ENCODE results near the gene NTSR2.

Gene NTSR2

GRCh38 chr2:11698009-11698922 is 28.3 kb upstream of the NTSR2 start:
- no peak for DNase-seq

GRCh38 chr2:11697103-11697871 is 27.3 kb upstream of the NTSR2 start:
- DNase-seq, result no peak

DNA sequence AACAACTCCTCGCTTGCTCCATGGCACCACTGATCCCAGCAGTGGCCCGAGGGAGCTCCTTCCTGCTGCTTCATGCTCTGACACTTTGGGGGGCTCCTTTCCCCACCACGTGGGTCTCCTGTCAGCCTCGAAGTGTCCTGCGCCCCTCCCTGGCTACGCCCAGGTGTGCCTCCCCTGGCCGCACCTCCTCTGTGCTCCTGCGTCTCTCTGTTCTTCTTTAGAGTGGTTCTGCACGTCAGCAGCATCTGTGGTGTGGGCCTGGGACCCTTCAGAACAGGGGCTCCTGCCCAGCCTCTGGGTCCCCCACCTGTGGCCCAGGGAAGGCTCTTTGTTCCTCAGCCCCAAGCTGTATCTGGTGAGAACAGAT is 26.7 kb upstream of the NTSR2 start:
- DNase-seq, result no peak

DNA sequence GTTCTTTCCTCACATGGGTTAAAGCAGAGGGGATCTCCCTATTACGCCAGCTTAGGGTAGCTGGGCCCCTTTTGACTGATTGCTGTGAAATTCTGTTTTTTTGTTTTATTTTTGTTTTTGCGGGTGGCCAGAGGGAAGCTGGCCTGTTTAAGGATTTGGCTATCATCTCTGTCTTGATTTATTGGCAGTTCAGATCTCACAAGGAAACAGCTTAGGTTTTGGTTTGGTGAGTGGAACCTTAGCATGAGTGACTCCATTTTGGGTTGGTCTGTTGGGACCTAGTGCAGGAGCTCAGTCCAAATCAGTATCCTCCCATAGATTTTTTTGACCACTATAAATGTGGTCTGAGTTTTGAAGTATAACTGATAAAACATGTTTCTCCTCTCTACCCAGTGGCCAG is 25.6 kb upstream of the NTSR2 start:
- no peak for DNase-seq

DNA sequence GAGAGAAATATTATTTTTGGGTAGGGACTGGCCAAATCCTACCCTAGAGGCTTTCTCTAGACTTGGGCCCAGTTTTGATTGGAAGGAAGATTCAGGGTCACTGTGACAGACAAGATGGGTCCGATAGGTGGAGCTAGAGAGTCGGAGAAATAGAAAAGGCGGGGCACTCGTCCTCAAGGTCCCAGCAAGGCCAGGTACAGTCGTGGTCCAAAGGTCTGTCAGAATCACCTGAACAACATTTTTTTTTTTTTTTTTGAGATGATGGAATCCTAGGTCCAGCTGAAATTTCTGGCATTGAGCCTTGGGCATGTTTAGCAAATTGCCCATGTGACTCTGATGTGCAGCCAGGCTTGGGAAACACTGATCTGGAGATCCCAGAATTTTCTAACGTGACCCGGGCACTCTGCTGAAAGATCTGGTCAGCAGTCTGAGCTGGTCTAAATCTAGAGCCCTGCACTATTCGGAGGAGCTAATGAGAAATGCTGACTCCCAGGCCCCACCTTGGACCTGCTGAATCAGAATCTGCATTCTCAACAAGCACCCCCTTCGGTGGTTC is 23.0 kb upstream of the NTSR2 start:
- DNase-seq, result peak; percentile 82

- DNase-seq, result no peak
Observed at GRCh38 chr2:11691076-11691660, 21.2 kb upstream of the NTSR2 start.

DNA sequence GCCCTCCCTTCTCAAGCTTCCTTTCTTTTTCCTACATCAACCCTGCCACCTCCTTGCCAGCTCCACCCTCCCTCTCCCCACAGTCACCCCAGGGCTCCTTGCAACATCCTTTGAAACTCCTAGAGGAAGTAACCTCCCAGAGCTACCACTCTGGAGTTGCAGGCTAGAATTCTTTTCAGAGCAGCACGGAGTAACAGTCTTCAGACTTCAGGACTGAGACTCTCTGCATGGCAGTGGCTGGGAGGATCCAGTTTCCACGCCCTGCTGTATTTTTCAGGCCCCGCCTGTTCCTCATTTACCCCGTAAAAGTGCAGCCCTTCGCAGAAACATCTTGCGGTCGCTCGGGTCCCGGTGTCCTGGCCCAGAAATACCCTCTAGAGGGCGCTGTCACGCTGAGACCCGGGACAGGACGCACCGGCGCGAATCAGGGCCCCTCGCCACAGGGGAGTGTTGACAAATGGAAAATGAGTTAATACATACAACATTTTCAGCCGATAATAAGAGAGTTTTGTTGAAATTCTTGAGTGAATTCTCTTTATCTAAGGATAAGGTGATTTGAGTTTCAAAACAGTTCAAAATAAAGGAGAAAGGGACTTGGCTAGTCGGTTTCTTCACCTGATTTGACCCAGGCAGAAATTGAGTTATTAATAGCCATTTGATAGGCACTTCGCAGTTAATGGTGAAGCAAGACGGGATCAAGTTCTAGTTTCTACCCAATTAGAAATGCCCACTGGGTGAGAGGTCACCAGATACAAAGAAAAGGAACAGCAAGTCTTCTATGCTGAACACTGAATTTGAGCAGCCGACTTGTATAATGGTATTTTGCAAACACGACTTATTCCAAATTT is 18.5 kb upstream of the NTSR2 start:
- peak; percentile 87 for DNase-seq

- DNase-seq, result no peak
Observed at GRCh38 chr2:11687736-11688135, 17.7 kb upstream of the NTSR2 start.

- DNase-seq, result no peak
Observed at GRCh38 chr2:11685906-11686470, 16.0 kb upstream of the NTSR2 start.

DNA sequence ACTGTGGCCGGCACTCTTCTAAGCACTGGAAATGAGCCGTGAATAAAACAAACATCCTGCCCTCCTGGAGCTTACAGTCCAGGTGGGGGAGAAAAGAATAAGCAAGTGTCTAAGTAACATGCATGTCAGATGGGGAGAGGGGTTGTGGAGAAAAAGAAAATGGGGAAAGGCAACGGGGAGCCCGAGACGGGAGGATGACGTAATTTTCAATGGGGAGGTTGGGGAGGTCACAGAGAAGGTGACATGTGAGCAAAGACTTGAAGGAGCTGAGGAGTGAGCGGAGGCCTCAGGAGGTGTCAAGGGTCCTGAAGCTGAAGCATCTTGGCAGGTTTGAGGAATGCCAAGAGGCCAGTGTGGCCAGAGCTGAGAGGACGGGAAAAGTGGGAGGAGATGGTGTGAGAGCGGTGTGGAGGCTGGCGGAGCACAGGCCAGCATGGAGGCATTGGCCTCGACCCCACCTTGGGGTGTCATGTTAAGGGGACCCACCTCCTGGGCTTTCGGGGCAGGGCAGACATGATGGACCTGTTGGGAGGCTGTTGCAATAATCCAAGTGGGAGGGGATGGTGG is 15.0 kb upstream of the NTSR2 start:
- no peak for DNase-seq

DNA sequence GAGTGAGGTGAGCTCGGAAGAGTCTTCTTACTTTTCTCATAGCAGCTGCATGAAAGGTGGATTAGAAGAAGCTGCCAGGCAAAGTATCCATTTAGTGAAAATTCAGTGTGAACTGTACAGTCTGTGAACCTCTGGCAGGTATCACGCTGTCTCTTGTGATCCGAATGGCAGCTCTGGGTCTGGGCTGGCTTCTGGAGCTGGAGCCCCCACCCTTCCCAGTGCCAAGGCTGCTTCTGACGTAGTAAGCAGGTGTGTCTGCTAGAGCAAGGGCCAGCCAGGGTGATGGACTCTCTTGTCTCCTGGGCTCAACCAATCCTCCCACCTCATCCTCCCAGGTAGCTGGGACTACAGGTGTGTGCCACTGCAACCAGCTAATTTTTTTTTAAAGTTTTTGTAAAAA is 14.0 kb upstream of the NTSR2 start:
- DNase-seq, result no peak

DNA sequence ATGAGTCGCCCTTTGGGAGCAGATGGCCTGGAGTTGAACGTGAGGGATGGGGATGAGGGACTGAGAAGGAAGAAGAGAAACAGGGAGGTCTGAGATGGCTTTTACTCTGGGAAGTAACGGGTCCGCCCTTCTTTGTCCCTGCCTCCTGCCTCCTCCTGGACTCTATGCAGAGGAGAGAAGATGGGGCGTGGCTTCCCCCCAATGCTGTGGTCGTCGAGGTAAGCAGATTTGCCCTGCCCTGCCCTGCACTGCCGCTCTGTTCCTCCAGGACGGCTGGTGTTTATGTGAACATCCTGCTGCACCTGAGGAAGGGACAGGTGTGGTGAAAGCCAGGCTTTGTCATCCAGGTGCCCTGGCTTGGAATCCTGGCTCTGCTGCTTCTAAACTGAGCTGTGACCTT is 13.5 kb upstream of the NTSR2 start:
- no peak for DNase-seq

DNA sequence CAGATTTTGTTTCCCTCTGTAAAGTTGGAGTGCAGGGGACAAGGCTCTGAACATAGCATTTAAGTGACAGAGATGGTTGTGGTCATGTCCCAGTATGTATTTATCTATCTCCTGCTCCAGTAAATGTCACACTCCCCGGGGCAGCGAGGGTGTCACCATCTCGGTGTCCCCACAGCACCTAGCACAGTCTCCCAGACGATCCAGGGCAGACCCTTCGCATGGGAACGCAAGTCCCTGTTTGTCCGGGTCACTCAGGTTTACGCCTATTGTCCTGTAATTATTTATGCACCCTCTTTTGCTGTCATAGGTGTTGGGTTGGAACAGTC is 12.6 kb upstream of the NTSR2 start:
- DNase-seq, result no peak

DNA sequence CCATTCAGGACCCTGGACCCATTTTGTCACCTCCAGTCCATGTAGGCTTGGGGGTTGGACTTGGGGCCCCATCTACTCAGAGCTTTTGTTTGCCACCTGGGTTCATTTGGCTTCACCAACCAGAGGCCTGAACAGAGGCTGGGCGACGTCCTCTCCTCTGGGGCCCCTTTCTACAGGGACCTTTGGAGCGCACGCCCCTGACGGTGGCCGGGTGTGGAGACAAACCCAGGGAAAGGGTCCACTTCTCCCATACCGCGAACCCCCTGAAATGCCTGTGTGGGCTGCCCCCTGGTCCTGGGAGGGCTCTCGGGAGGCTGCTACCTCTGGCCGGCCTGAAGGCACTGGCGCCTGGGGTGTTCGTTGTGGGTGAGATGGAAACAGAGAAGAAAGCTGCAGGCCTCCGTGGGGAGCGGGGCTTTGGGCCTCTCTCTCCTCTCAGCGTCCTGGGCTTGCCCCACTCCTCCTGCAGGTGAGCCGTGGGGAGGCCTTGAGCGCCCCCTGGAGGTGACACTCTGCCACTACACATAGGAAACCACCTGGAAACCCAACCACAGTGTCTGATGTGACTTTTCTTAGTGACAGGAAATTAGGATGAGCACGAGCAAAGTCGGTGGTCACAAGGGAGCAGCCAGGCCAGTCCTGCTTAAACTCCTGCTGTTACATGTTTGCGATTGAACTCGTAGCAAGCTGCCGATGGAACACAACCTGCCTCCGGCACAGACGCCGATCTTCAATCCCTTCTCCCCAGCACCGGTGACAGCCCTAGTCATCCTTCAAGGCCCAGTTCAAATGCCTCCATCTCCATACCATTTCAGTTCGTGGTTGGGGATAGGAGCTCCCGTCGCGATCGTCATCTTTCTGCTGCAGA is 12.0 kb upstream of the NTSR2 start:
- peak; percentile 66 for DNase-seq

DNA sequence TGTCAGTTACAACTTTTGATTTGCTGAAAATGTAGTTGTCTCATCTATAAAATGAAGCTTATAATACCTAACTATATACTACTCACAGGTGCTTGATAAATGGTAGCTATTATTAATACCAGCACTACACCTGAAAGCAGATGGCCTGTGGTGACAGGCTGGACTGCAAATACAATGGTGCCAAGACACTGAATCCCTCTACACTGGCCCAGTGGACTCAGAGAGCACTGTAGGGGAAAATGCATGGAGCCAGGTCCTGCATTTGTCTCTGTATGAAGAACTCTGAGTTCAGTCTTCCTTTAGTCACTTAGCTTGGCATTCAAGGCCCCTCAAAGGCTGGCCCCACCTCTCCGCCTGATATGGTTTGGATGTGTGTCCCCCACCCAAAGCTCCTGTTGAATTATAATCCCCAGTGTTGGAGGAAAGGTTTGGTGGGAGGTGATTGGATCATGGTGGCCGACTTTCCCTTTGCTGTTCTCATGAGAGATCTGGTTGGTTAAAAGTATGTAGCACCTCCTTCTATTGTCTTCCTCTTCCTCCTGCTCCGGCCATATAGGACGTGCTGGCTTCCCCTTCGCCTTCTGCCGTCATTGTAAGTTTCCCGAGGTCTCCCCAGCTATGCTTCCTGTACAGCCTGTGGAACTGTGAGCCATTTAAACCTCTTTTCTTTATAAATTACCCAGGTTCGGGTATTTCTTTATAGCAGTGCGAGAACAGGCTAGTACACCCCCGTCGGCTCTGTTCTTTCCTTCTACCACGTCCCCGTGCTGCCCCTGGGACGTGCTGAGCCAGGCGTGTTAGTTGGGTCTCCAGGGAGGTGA is 11.1 kb upstream of the NTSR2 start:
- DNase-seq, result no peak

DNA sequence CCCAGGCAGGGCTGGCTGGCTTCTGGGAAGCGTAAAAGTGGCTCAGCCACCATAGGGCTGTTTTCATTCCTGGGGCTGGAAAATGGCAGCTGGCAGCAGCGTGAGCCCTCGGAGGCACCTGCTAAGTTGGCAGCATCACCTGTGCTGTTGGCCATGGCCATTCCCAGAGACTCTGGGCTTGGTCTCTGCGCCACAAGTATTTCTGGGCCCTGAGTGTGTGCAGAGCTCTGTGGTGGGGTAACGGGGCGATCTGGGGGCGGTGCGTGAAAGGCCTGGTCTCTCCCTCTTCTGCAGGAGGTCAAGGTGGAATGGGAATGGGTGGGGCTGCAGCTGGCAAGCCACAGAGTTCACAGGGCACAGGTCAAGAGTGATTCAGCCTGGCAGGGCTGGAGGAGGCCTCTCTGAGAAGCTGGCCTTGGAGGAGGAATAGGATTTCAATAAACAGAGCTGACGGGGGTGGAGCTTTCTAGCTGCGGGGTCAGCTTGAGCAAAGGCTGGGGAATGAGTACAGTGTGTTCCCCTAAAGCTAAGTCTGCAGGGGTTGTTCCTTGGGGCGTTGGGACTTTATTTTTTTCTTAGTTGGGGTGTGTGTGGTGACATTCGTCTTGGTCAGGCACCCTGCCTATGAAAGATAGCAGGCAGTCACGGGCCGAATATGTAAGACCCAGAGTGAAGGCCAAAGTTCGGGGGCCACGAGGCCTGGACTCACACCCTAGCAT is 10.3 kb upstream of the NTSR2 start:
- no peak for DNase-seq

- DNase-seq, result no peak
Observed at GRCh38 chr2:11679486-11680181, 9.6 kb upstream of the NTSR2 start.

DNA sequence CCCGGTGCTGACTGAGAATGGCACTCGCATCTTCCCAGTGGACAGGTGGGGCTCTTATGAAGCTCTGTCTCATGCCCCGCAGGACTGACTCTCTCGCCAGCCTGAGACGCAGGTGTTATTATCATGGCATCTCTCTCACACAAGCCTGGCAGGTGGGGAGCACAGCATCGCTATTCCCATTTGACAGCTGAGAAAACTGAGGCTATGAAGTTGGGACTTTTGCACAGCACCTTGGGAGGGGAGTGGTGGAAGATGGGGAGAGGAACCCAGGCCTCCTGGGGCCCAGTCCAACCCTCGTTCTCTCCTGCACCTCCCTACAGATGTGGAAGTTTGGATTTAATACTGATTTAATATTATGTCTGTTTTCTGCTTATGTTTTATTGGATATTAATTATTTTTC is 9.0 kb upstream of the NTSR2 start:
- no peak for DNase-seq
